Neural crest cell (in vitro differentiated cells): ENCODE measurements around the gene EHF. TPM values are rescaled to one million over a fixed set of nuclear protein-coding genes. Genes with fewer than 3 reads are reported as not detected.

Experiments
- DNase-seq: peaks from one replicate; pipeline ENCODE4 v3.0.0; 2021; ENCODE audit warnings: low read depth, mixed read lengths, low spot score
- H3K27ac Mint-ChIP-seq: one replicate; pipeline ENCODE4 v1.8.0; 2021; ENCODE audit warnings: mild to moderate bottlenecking, mixed read lengths; ENCODE audit not compliant: unreplicated experiment
- H3K27me3 Mint-ChIP-seq: 2 replicates; pipeline ENCODE4 v1.8.0; 2021; ENCODE audit warnings: low read depth, mild to moderate bottlenecking, mixed read lengths
- H3K36me3 Mint-ChIP-seq: 2 replicates; pipeline ENCODE4 v1.8.0; 2021; ENCODE audit warnings: low read depth, mild to moderate bottlenecking, mixed read lengths
- H3K4me1 Mint-ChIP-seq: 2 replicates; pipeline ENCODE4 v1.8.0; 2021; ENCODE audit warnings: mixed read lengths
- H3K4me3 Mint-ChIP-seq: one replicate; pipeline ENCODE4 v1.8.0; 2021; ENCODE audit warnings: mild to moderate bottlenecking, mixed read lengths
- H3K9me3 Mint-ChIP-seq: 2 replicates; pipeline ENCODE4 v1.8.0; 2021; ENCODE audit warnings: mixed read lengths
- CTCF ChIP-seq: fragments of 200-600 bp; sonication (generic); conservative IDR thresholded peaks from 2 replicates; pipeline ENCODE4 v1.5.0; 2021; ENCODE audit warnings: antibody characterized with exemption, mild to moderate bottlenecking
- total RNA-seq: library from RNA; stranded (reverse); gene quantifications from 2 replicates; pipeline ENCODE4 v1.2.1, GENCODE V29; 2021

EHF gene
- total RNA-seq, 1 donor from 2014 or later, result not detected

GRCh38 chr11:34606326-34607120 is 14.4 kb upstream of the EHF start:
- H3K27me3 Mint-ChIP-seq, result no peaks in the 10 kb centered on the region
- no peaks in the 10 kb centered on the region for H3K4me1 Mint-ChIP-seq
- peak overlapping the region; percentile 58 for H3K27ac Mint-ChIP-seq
- TF ChIP-seq CTCF, result no peak
- no peaks in the 10 kb centered on the region for H3K36me3 Mint-ChIP-seq
- H3K4me3 Mint-ChIP-seq, result no peak overlapping the region
- DNase-seq, result no peak
- no peaks in the 10 kb centered on the region for H3K9me3 Mint-ChIP-seq

DNA sequence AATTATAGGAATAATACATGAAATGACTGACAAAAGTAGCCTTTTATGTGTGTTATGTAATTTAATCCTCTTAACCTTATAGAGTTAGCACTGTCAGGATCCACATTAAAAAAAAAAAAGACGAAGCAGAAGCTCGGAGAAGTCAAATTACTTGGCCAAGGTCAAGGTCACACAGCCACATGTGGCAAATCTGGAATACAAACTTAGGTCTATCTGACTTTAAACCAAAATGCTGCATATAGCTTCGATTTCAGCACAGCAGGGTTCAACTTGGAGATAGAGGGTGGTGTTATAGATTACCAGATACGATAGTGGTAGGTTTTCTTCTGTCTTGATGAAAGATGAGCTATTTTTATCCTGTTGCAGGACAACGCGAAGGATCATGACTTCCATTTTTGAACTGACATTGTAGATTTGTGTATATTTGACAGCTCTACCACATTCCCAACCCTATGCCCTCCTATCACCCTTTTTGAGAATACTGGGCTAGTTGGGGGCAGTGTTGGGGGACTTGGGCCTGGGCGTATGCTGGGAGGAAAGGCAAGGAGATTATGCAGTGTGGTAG is 11.6 kb upstream of the EHF start:
- TF ChIP-seq CTCF, result no peak
- no peak for DNase-seq
- H3K4me1 Mint-ChIP-seq, result no peaks in the 10 kb centered on the region
- no peaks in the 10 kb centered on the region for H3K9me3 Mint-ChIP-seq
- no peak overlapping the region for H3K4me3 Mint-ChIP-seq
- H3K36me3 Mint-ChIP-seq, result no peaks in the 10 kb centered on the region
- H3K27me3 Mint-ChIP-seq, result no peaks in the 10 kb centered on the region
- no peak overlapping the region for H3K27ac Mint-ChIP-seq

DNA sequence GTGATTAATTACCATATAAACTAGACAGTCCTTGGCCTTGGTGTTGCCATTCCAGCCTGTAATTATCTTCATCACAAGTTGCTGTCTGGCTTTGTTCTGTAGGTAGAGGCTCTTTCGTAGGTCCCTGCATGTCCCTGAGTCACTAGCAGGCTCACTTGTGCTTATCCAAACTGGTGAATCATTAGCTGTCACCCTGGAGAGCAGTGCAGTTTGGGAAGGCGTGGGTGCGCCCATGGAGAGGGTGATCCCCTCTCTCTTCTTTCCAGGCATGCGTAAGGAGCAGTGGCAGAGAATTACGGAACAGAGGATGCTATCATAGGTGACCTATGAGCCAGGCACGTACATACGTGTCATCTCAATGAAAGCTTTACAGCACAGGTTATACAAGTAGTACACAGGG is 11.0 kb upstream of the EHF start:
- no peak for DNase-seq
- H3K9me3 Mint-ChIP-seq, result no peaks in the 10 kb centered on the region
- H3K4me1 Mint-ChIP-seq, result no peaks in the 10 kb centered on the region
- H3K4me3 Mint-ChIP-seq, result no peak overlapping the region
- no peaks in the 10 kb centered on the region for H3K36me3 Mint-ChIP-seq
- no peaks in the 10 kb centered on the region for H3K27me3 Mint-ChIP-seq
- TF ChIP-seq CTCF, result no peak
- H3K27ac Mint-ChIP-seq, result no peak overlapping the region

GRCh38 chr11:34610324-34611041 is 10.4 kb upstream of the EHF start:
- Mint-ChIP-seq H3K27me3 (no peaks in the 10 kb centered on the region), H3K4me3 (no peak overlapping the region), H3K9me3 (no peaks in the 10 kb centered on the region), H3K27ac (no peak overlapping the region), H3K4me1 (no peaks in the 10 kb centered on the region), H3K36me3 (no peaks in the 10 kb centered on the region)
- no peak for TF ChIP-seq CTCF
- no peak for DNase-seq

- H3K27me3 Mint-ChIP-seq, result no peaks in the 10 kb centered on the region
- no peak for DNase-seq
- no peaks in the 10 kb centered on the region for H3K9me3 Mint-ChIP-seq
- no peaks in the 10 kb centered on the region for H3K36me3 Mint-ChIP-seq
- no peak overlapping the region for H3K27ac Mint-ChIP-seq
- TF ChIP-seq CTCF, result no peak
- no peaks in the 10 kb centered on the region for H3K4me1 Mint-ChIP-seq
- H3K4me3 Mint-ChIP-seq, result no peak overlapping the region
Measured at GRCh38 chr11:34613015-34613414, 7.9 kb upstream of the EHF start.
